Calu3 (cell line): ENCODE data around the gene AGBL5. TPM values are rescaled to one million over a fixed set of nuclear protein-coding genes. Genes with fewer than 3 reads are reported as not detected.

Experiments used
- BruUV-seq: library from RNA; stranded (reverse); fragments of 400-500 nt; replicated peaks from 2 replicates; lab custom pipeline; 2021; lab: Mats Ljungman, UMichigan
- CTCF ChIA-PET: fragments of 300-600 bp; sonication (Branson Sonifier 250); formaldehyde crosslinking; loops from one replicate; lab custom pipeline; 2022; ENCODE audit warnings: antibody characterized with exemption; lab: Charles Lee
- DNase-seq: peaks from one replicate; pipeline ENCODE4 v3.0.0; 2022
- H3K27ac Mint-ChIP-seq: one replicate; pipeline ENCODE4 v1.8.0; 2022; ENCODE audit warnings: mixed read lengths; ENCODE audit not compliant: unreplicated experiment
- H3K27me3 Mint-ChIP-seq: one replicate; pipeline ENCODE4 v1.8.0; 2022; ENCODE audit warnings: mixed read lengths; ENCODE audit not compliant: unreplicated experiment
- H3K36me3 Mint-ChIP-seq: one replicate; pipeline ENCODE4 v1.8.0; 2022; ENCODE audit warnings: mild to moderate bottlenecking, moderate library complexity, mixed read lengths; ENCODE audit not compliant: insufficient read depth, unreplicated experiment
- H3K4me1 Mint-ChIP-seq: one replicate; pipeline ENCODE4 v1.8.0; 2022; ENCODE audit warnings: mild to moderate bottlenecking, low read depth, mixed read lengths; ENCODE audit not compliant: unreplicated experiment
- H3K4me3 Mint-ChIP-seq: one replicate; pipeline ENCODE4 v1.8.0; 2022; ENCODE audit warnings: mild to moderate bottlenecking, low read depth, moderate library complexity, mixed read lengths; ENCODE audit not compliant: unreplicated experiment
- H3K9me3 Mint-ChIP-seq: one replicate; pipeline ENCODE4 v1.8.0; 2022; ENCODE audit warnings: low read depth, mixed read lengths; ENCODE audit not compliant: unreplicated experiment
- intact Hi-C: fragments of 100-400 bp; cut with micrococcal nuclease; formaldehyde crosslinking; loops from one replicate; pipeline ENCODE4 v1.10.0; 2022; ENCODE audit not compliant: unreplicated experiment
- total RNA-seq: library from RNA; stranded (reverse); gene quantifications from 2 replicates; pipeline ENCODE4 v1.2.3, GENCODE V29; 2022
- TF ChIP-seq, protein P1 (sequence below): fragments of 200-600 bp; IDR thresholded peaks from one replicate; pipeline ENCODE4 v1.8.0; 2022; ENCODE audit warnings: antibody characterized with exemption; ENCODE audit not compliant: unreplicated experiment

AGBL5 gene
- total RNA-seq, 1 experiment from 2014 or later, result 25.2 TPM

DNA sequence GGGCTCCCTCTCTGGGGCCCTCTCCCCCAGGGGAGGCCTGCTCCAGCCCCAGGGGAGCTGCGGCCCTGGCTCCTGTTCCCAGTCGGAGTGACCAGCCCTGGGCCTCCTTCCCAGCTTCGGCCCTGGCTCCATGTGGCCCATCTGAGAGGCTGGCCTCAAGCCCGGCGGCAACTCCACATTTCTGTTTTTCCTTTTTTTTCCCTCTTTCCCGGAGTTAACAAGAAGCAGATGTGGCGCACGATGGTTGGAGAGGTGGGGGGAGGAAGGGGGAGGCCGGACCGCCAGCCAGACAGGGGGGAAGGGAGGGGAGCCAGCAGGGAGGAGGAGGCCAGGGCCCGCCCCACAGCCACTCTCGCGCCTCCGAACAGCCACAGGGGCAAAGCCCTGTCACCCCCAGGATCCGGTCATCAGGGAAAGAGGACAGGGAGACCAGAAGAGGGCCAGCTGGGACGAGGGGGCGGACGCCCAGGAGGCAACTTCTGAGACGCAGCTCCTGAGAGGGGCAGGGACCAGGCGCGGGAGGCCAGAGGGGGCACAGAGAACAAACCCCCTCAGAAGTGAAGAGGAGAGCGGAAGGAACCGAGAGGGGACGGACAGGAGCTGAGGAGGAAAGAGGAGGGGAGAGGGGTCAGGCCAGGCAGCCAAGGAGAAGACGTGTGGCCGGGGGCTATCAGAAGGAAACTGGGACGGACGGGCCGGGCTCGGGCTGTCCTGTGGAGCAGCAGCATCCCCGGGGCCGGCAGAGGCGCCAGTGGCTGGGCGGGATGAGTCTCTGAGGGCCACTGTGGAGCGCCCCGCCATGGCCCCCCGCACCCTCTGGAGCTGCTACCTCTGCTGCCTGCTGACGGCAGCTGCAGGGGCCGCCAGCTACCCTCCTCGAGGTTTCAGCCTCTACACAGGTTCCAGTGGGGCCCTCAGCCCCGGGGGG, 27.1 kb downstream of the AGBL5 start, which contains the start of gene EMILIN1:
Gene EMILIN1, plus strand, starts transcription at position 349 of the 928 bp plus-strand sequence. Its CDS starts 451 bp downstream, at position 800.
- no peaks in the 10 kb centered on the region for H3K9me3 Mint-ChIP-seq
- H3K27ac Mint-ChIP-seq, result no peak within 1 kb of the TSS

DNA sequence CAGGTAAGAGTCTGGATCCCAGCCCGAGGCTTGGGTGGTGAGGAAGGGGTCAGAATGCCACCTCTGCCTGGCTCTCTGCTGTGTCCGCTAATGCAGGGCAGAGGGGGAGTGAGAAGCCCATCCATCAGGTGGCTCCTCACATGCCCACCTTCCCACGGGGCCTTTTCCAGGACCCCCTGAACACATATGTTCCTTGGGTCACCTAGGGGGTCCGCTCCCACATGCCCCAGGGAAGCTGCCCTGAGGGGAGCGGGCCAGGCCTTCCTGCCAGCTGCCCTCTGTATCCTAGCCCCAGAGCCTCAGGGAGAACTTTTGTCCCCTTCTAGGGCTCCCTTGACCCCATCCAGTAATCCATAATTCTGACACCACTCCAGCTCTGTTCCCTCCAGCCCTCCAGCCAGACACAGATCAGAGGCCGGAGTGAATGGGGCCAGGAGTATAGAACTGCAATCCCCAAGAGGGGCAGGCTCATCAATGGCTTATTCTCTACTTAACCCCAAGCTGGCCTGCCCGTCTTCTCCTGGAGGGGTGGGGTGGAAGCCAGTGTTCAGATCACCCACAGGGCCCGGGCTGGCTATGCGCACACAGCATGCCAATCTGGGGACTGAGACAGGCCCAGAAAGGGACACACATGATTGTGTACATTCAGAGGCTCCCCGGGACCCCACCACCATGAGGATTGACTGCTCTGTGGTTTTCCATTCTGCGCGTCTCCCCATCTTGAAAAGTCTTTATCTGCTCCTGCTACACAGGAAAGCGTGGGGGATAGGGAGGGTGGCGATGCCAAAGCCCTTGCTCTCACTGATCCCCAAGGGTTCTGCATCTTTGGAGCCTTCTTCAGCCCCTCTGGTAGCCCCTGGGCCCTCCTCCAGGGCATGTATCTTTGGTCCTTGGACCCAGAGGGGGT, 28.0 kb downstream of the AGBL5 start:
- peaks cover 5% of the 10 kb centered on the region for H3K36me3 Mint-ChIP-seq
- H3K4me1 Mint-ChIP-seq, result peaks cover 13% of the 10 kb centered on the region
- H3K4me3 Mint-ChIP-seq, result no peak overlapping the region
- CTCF ChIA-PET, result no interaction called here
- TF ChIP-seq, protein P1, sequence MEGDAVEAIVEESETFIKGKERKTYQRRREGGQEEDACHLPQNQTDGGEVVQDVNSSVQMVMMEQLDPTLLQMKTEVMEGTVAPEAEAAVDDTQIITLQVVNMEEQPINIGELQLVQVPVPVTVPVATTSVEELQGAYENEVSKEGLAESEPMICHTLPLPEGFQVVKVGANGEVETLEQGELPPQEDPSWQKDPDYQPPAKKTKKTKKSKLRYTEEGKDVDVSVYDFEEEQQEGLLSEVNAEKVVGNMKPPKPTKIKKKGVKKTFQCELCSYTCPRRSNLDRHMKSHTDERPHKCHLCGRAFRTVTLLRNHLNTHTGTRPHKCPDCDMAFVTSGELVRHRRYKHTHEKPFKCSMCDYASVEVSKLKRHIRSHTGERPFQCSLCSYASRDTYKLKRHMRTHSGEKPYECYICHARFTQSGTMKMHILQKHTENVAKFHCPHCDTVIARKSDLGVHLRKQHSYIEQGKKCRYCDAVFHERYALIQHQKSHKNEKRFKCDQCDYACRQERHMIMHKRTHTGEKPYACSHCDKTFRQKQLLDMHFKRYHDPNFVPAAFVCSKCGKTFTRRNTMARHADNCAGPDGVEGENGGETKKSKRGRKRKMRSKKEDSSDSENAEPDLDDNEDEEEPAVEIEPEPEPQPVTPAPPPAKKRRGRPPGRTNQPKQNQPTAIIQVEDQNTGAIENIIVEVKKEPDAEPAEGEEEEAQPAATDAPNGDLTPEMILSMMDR, result no peak
- no peak overlapping the region for H3K27ac Mint-ChIP-seq
- intact Hi-C loops, result no loop called here
- DNase-seq, result no peak
- no TSS peak for BruUV-seq
- peaks cover 47% of the 10 kb centered on the region for H3K27me3 Mint-ChIP-seq
- H3K9me3 Mint-ChIP-seq, result no peaks in the 10 kb centered on the region

More for the DNA sequence above, 27.1 kb downstream of the AGBL5 start, which contains the start of gene EMILIN1:
- H3K4me3 Mint-ChIP-seq, result no peak within 1 kb of the TSS
- peaks cover 5% of the 10 kb centered on the region for H3K36me3 Mint-ChIP-seq
- TF ChIP-seq, protein P1, result no peak
- BruUV-seq, result no TSS peak
- intact Hi-C loops, result no loop called here
- H3K27me3 Mint-ChIP-seq, result peaks cover 57% of the 10 kb centered on the region
- peaks cover 13% of the 10 kb centered on the region for H3K4me1 Mint-ChIP-seq
- CTCF ChIA-PET, result interaction anchor here (0.6 kb wide), 1 partner anchor 233 kb away, joined by 4 read pairs; no protein-coding TSS in a partner anchor
- DNase-seq, result no peak

DNA sequence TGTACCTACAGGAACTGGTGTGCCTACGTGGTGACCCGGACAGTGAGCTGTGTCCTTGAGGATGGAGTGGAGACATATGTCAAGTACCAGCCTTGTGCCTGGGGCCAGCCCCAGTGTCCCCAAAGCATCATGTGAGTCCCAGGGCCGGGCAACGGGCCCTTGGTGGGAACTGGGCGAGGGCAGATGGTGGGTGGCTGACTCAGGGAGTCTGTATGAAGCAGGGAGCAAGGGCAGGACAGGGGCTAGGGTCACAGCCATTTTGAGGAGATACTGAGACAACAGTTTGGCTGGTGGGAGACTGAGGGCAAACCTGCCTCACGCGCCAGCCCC, 28.6 kb downstream of the AGBL5 start:
- intact Hi-C loops, result no loop called here
- CTCF ChIA-PET, result no interaction called here
- H3K4me3 Mint-ChIP-seq, result no peak overlapping the region

DNA sequence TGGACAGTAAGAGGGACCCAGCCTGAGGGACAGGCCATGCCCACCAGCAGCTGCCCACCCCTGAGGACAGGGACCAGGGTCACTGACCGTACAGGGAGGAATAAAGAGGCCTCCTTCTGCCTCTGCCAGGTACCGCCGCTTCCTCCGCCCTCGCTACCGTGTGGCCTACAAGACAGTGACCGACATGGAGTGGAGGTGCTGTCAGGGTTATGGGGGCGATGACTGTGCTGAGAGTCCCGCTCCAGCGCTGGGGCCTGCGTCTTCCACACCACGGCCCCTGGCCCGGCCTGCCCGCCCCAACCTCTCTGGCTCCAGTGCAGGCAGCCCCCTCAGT, 29.1 kb downstream of the AGBL5 start:
- CTCF ChIA-PET, result interaction anchor here (0.7 to 1.0 kb wide), 3 partner anchors 8 to 199 kb away, joined by 3 to 4 read pairs (median 3); no protein-coding TSS in a partner anchor
- Mint-ChIP-seq H3K4me3 (no peak overlapping the region), H3K36me3 (peaks cover 7% of the 10 kb centered on the region), H3K9me3 (no peaks in the 10 kb centered on the region), H3K4me1 (peaks cover 13% of the 10 kb centered on the region), H3K27ac (no peak overlapping the region), H3K27me3 (peaks cover 36% of the 10 kb centered on the region)
- TF ChIP-seq, protein P1, result no peak
- no peak for DNase-seq
- BruUV-seq, result no TSS peak
- intact Hi-C loops, result no loop called here

More for the DNA sequence above, 28.6 kb downstream of the AGBL5 start:
- TF ChIP-seq, protein P1, result no peak
- no TSS peak for BruUV-seq
- H3K27me3 Mint-ChIP-seq, result peaks cover 41% of the 10 kb centered on the region
- peaks cover 5% of the 10 kb centered on the region for H3K36me3 Mint-ChIP-seq
- no peak overlapping the region for H3K27ac Mint-ChIP-seq
- no peaks in the 10 kb centered on the region for H3K9me3 Mint-ChIP-seq
- DNase-seq, result no peak
- peaks cover 13% of the 10 kb centered on the region for H3K4me1 Mint-ChIP-seq
